GM23338 (cell line): Measurements from ENCODE around the gene OR5B3. TPM values are rescaled to one million over a fixed set of nuclear protein-coding genes. Genes with fewer than 3 reads are reported as not detected.

Source experiments
- ATAC-seq: fragments of 200-7000 bp; cut with Tn5 transposase; 3 replicates; pipeline ENCODE4 v1.9.1; 2020
- DNase-seq: peaks from one replicate; pipeline ENCODE4 v3.0.0-alpha.2; 2015; ENCODE audit warnings: low spot score
- H2AFZ ChIP-seq: fragments of 200-600 bp; sonication (generic); 2 replicates; pipeline ENCODE4 v1.8.0; 2016; ENCODE audit warnings: antibody characterized with exemption, mild to moderate bottlenecking, moderate library complexity
- H3F3A ChIP-seq: fragments of 200-600 bp; sonication (generic); replicated peaks from 2 replicates; pipeline ENCODE4 v1.8.0; 2017; ENCODE audit warnings: antibody characterized with exemption, mixed run types, low read depth
- H3K27ac ChIP-seq: fragments of 200-600 bp; sonication (generic); 2 replicates; pipeline ENCODE4 v1.6.1; 2016; ENCODE audit warnings: low read depth
- H3K27me3 ChIP-seq: fragments of 200-600 bp; sonication (generic); 2 replicates; pipeline ENCODE4 v1.8.0; 2016; ENCODE audit warnings: mild to moderate bottlenecking, mixed run types, moderate library complexity; ENCODE audit not compliant: insufficient read depth
- H3K36me3 ChIP-seq: fragments of 200-600 bp; sonication (generic); 2 replicates; pipeline ENCODE4 v1.8.0; 2016; ENCODE audit warnings: mild to moderate bottlenecking; ENCODE audit not compliant: insufficient read depth
- H3K4me1 ChIP-seq: fragments of 200-600 bp; sonication (generic); 2 replicates; pipeline ENCODE4 v1.8.0; 2016; ENCODE audit warnings: mild to moderate bottlenecking, moderate library complexity; ENCODE audit not compliant: insufficient read depth
- H3K4me2 ChIP-seq: fragments of 200-600 bp; sonication (generic); 2 replicates; pipeline ENCODE4 v1.7.1; 2017; ENCODE audit warnings: mixed run types
- H3K4me3 ChIP-seq: fragments of 200-600 bp; sonication (generic); 2 replicates; pipeline ENCODE4 v1.6.1; 2016; ENCODE audit warnings: mixed run types
- H3K79me2 ChIP-seq: fragments of 200-600 bp; sonication (generic); replicated peaks from 2 replicates; pipeline ENCODE4 v1.8.0; 2017; ENCODE audit warnings: mild to moderate bottlenecking; ENCODE audit not compliant: insufficient read depth
- H3K9me2 ChIP-seq: fragments of 200-600 bp; sonication (generic); 2 replicates; pipeline ENCODE4 v1.8.0; 2017; ENCODE audit not compliant: insufficient read depth
- H4K20me1 ChIP-seq: fragments of 200-600 bp; sonication (generic); replicated peaks from 2 replicates; pipeline ENCODE4 v1.8.0; 2017; ENCODE audit warnings: mild to moderate bottlenecking; ENCODE audit not compliant: insufficient read depth
- H3K27ac Mint-ChIP-seq: 2 replicates; pipeline ENCODE4 v1.8.0; 2020; ENCODE audit warnings: inconsistent platforms, mild to moderate bottlenecking, moderate library complexity, mixed read lengths
- H3K27me3 Mint-ChIP-seq: 3 replicates; pipeline ENCODE4 v1.8.0; 2022; ENCODE audit warnings: low read depth, mild to moderate bottlenecking, moderate library complexity, mixed read lengths, inconsistent platforms; ENCODE audit not compliant: insufficient read depth, poor library complexity
- H3K36me3 Mint-ChIP-seq: 3 replicates; pipeline ENCODE4 v1.8.0; 2021; ENCODE audit warnings: low read depth, mild to moderate bottlenecking, inconsistent platforms, moderate library complexity, mixed read lengths
- H3K4me1 Mint-ChIP-seq: 3 replicates; pipeline ENCODE4 v1.8.0; 2020; ENCODE audit warnings: mild to moderate bottlenecking, inconsistent platforms, mixed read lengths
- H3K4me3 Mint-ChIP-seq: 3 replicates; pipeline ENCODE4 v1.8.0; 2021; ENCODE audit warnings: moderate library complexity, mild to moderate bottlenecking, inconsistent platforms, mixed read lengths
- H3K9me3 Mint-ChIP-seq: 3 replicates; pipeline ENCODE4 v1.8.0; 2020; ENCODE audit warnings: moderate library complexity, mild to moderate bottlenecking, inconsistent platforms, mixed read lengths
- CREB1 ChIP-seq: fragments of 250-450 bp; sonication (Bioruptor Pico); IDR thresholded peaks from 2 replicates; pipeline ENCODE4 v1.5.0; 2020; ENCODE audit warnings: low read depth, mild to moderate bottlenecking, moderate library complexity
- CTCF ChIP-seq, 2 experiments: fragments of 200-600 bp in 1 of 2; sonication (generic) in 1 of 2; conservative IDR thresholded peaks; 2 replicates each; pipeline versions ENCODE4 v1.5.1 to v1.6.1; 2016 to 2017; ENCODE audit warnings: antibody characterized with exemption in 2 of 2, low read depth in 2 of 2, mild to moderate bottlenecking in 2 of 2, moderate library complexity in 1 of 2
- EZH2 ChIP-seq: fragments of 200-600 bp; sonication (generic); IDR thresholded peaks from one replicate; pipeline ENCODE4 v1.8.0; 2017; ENCODE audit warnings: antibody characterized with exemption, mild to moderate bottlenecking, low read depth; ENCODE audit not compliant: unreplicated experiment
- NANOG ChIP-seq: IDR thresholded peaks from 2 replicates; pipeline ENCODE4 v1.6.1; 2016; ENCODE audit warnings: antibody characterized with exemption, borderline replicate concordance
- POLR2AphosphoS5 ChIP-seq: IDR thresholded peaks from 2 replicates; pipeline ENCODE4 v1.6.1; 2016; ENCODE audit warnings: antibody characterized with exemption, low read depth
- REST ChIP-seq: IDR thresholded peaks from one replicate; pipeline ENCODE4 v1.6.1; 2018; ENCODE audit warnings: antibody characterized with exemption; ENCODE audit not compliant: unreplicated experiment
- STAT1 ChIP-seq: IDR thresholded peaks from one replicate; pipeline ENCODE4 v1.6.1; 2016; ENCODE audit warnings: antibody characterized with exemption; ENCODE audit not compliant: unreplicated experiment
- ZNF114 ChIP-seq: fragments of 250-450 bp; sonication (Bioruptor Pico); IDR thresholded peaks from 2 replicates; pipeline ENCODE4 v1.5.0; 2020; ENCODE audit warnings: mild to moderate bottlenecking, moderate library complexity
- ZNF462 ChIP-seq: fragments of 250-450 bp; sonication (Bioruptor Pico); IDR thresholded peaks from 2 replicates; pipeline ENCODE4 v1.5.0; 2020; ENCODE audit warnings: mild to moderate bottlenecking, moderate library complexity
- polyA plus RNA-seq: library from polyadenylated mRNA; unstranded; fragments of >200 nt; fragmentation: Nextera tagmentation; extraction: Ambion mirVana; gene quantifications from 2 replicates; pipeline ENCODE4 v1.2.1, GENCODE V29; 2016
- total RNA-seq: library from RNA; depleted of rRNA; stranded (reverse); fragments of >200 nt; shearing (Covaris generic); gene quantifications from 2 replicates; pipeline ENCODE4 v1.2.3, GENCODE V29; 2014
- TF ChIP-seq, protein P1 (sequence below): IDR thresholded peaks from 2 replicates; pipeline ENCODE4 v1.6.1; 2016; ENCODE audit warnings: antibody characterized with exemption

OR5B3 gene
- total and polyA plus RNA-seq, 2 experiments from 2014 or later = not detected

DNA sequence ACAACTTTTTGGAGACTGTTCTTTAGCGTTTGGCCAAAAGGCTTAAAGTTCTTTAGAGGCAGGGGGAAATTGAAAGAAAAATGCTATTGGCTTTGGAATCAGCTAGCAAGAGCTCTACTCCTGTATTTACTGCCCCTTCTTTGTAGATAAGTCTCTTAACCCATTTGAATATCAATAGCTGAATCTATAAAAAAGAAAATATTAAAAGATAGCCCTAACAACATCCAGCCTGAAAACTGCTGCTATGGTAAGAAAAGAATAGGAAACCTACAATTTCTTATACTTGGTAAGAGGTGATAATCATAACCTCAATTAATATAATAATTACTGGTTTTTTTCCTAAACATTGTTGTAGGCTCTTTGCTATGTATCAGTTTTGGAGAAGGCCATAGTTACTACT is 35.5 kb upstream of the OR5B3 start, which contains the start of gene OR5B12 (continued):
- no peak for TF ChIP-seq CTCF (conservative IDR thresholded peaks at IDR 0.05; ENCODE audit: low read depth in 2 of 2)
- no peak for TF ChIP-seq NANOG
- TF ChIP-seq POLR2AphosphoS5 = no peak
- no peak for TF ChIP-seq STAT1
- TF ChIP-seq CREB1 = no peak
- no peak for TF ChIP-seq EZH2
- TF ChIP-seq ZNF114 (CRISPR knock-in tag) = no peak
- no peak for TF ChIP-seq REST

- Mint-ChIP-seq H3K4me3 (no peak overlapping the region), H3K27ac (no peak overlapping the region), H3K36me3 (peaks cover 4% of the 10 kb centered on the region; the same call in 1 of the 3 replicates), H3K9me3 (peaks cover 8% of the 10 kb centered on the region), H3K4me1 (peaks cover 5% of the 10 kb centered on the region; the same call in 2 of the 3 replicates), H3K27me3 (no peaks in the 10 kb centered on the region)
- ATAC-seq (no peak), DNase-seq (no peak)
- H3K4me1 ChIP-seq = peaks cover 9% of the 10 kb centered on the region; the same call in 1 of the 2 replicates
- no peaks in the 10 kb centered on the region for H3K27me3 ChIP-seq
- H3K27ac ChIP-seq = no peak overlapping the region
- no peak overlapping the region for H3K4me3 ChIP-seq
- TF ChIP-seq CTCF (conservative IDR thresholded peaks at IDR 0.05; ENCODE audit: low read depth in 2 of 2) (no peak), ZNF462 (CRISPR knock-in tag) (no peak), STAT1 (no peak)
- TF ChIP-seq, protein P1, sequence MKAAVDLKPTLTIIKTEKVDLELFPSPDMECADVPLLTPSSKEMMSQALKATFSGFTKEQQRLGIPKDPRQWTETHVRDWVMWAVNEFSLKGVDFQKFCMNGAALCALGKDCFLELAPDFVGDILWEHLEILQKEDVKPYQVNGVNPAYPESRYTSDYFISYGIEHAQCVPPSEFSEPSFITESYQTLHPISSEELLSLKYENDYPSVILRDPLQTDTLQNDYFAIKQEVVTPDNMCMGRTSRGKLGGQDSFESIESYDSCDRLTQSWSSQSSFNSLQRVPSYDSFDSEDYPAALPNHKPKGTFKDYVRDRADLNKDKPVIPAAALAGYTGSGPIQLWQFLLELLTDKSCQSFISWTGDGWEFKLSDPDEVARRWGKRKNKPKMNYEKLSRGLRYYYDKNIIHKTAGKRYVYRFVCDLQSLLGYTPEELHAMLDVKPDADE = no peak
- H4K20me1 ChIP-seq = no peaks in the 10 kb centered on the region
- H3K9me2 ChIP-seq = no peaks in the 10 kb centered on the region
- H3K4me2 ChIP-seq = no peak overlapping the region
- no peaks in the 10 kb centered on the region for H3F3A ChIP-seq
- H3K79me2 ChIP-seq = no peaks in the 10 kb centered on the region
- H3K36me3 ChIP-seq = no peaks in the 10 kb centered on the region
- H2AFZ ChIP-seq = peak overlapping the region; percentile 45; the same call in 1 of the 2 replicates
Measured at GRCh38 chr11:58438486-58438885, 31.8 kb upstream of the OR5B3 start.
